Stimulated activated CD8-positive, alpha-beta memory T cell treated with anti-CD3 and anti-CD28 coated beads, Interleukin-4, amount 100 ng/mL, for 1 hour (primary cell): Measurements from ENCODE around the gene ELOVL6.
A peak's percentile ranks its signal among the peaks of the same experiment; 100 is the strongest.
"Not testable (repeated sequence)": the region's sequence is repeated elsewhere in the genome, so short reads cannot be mapped to it uniquely, and the experiment has no call there.

ENCODE experiments used
- DNase-seq, 2 donors: peaks; one replicate each; pipeline ENCODE4 v3.0.0-alpha.2; 2020; ENCODE audit warnings: low read depth in 2 of 2, low spot score in 1 of 2

Gene ELOVL6

DNA sequence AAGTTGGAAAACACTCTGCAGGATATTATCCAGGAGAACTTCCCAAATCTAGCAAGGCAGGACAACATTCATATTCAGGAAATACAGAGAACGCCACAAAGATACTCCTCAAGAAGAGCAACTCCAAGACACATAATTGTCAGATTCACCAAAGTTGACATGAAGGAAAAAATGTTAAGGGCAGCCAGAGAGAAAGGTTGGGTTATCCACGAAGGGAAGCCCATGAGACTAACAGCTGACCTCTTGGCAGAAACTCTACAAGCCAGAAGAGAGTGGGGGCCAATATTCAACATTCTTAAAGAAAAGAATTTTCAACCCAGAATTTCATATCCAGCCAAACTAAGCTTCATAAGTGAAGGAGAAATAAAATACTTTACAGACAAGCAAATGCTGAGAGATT, 120.3 kb downstream of the ELOVL6 start:
- DNase-seq: not testable (repeated sequence)

GRCh38 chr4:110076828-110077227, 121.6 kb downstream of the ELOVL6 start:
- not testable (repeated sequence) for DNase-seq

GRCh38 chr4:110075891-110076290, 122.5 kb downstream of the ELOVL6 start:
- no peak for DNase-seq

- no peak for DNase-seq
Measured at GRCh38 chr4:110075083-110075738, 123.2 kb downstream of the ELOVL6 start.

DNA sequence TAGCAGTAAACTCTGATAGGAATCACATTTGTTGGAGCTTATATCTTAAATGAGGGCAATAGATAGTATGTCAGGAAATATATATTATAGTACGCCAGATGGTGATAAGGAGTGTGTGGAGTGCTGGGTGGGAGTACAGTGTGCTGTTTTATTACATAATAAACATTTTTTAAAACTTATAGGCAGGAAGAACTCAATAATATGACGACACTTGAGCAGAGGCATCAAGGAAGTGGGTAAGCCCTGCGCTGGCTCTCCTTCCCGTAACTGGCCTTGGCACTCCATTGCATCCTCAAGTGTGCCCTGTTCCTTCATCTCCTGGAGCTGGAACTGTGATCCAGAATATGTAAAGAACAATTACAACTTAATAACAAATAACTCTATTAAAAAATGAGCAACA, 123.8 kb downstream of the ELOVL6 start:
- DNase-seq: no peak

GRCh38 chr4:110073053-110073845, 125.2 kb downstream of the ELOVL6 start:
- DNase-seq: no peak

DNA sequence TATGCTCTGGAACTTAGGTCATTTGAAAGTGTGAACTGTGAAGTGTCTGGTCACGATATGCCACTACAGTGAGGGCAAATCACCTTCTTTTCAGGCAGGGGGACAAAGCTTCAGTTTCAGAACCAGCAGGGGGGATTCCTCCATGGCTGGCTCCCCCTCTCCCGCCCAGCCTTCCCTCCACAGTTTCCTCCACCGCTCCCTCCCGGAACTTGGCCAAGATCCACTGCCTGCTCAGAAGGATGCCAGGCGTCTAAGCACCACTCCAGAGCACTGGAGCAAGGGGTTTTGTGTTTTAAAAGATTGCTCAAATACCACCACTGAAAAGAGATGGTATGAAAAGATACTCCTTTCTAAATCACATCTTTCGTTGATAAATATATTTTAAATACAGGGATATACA, 126.9 kb downstream of the ELOVL6 start:
- DNase-seq: no peak

GRCh38 chr4:110068248-110068647, 130.2 kb downstream of the ELOVL6 start:
- no peak for DNase-seq

DNA sequence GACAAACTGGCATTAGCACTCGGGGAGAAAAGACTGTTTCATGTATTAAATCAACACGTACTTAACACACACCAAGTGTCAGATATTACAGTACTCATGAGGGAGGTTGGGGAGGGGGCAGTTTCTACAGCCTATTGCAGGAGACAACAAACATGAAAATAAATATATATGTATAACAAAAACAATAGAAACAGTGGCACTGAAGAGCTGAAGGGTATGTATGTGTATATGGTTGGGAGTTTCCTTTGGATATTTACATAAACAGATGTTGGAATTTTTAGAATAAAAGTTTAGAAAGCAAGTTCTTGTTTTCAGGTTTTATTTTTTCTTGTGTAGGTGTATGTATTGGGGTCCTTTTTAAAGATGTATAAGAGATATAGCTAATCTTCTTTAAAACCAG, 133.5 kb downstream of the ELOVL6 start:
- no peak for DNase-seq

DNA sequence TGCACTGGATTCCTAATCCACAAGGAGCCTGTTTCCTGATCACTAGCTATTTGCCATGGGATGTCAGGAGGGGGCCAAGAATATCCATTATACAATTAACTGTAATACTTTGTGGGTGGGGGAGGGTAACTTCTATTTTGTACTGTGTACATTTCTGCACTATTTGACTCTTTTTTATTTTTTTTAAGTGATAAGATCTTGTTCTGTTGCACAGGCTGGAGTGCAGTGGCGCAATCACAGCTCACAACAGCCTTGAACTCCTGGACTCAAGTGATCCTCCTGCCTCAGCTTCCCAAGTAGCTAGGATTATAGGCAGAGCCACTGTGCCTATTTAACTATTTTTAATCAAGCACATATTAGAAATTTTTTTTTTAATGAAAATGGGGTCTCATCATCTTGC, 134.1 kb downstream of the ELOVL6 start:
- no peak for DNase-seq

- DNase-seq: no peak
Measured at GRCh38 chr4:110062166-110062565, 136.2 kb downstream of the ELOVL6 start.

GRCh38 chr4:110061076-110061475, 137.3 kb downstream of the ELOVL6 start:
- DNase-seq: no peak

DNA sequence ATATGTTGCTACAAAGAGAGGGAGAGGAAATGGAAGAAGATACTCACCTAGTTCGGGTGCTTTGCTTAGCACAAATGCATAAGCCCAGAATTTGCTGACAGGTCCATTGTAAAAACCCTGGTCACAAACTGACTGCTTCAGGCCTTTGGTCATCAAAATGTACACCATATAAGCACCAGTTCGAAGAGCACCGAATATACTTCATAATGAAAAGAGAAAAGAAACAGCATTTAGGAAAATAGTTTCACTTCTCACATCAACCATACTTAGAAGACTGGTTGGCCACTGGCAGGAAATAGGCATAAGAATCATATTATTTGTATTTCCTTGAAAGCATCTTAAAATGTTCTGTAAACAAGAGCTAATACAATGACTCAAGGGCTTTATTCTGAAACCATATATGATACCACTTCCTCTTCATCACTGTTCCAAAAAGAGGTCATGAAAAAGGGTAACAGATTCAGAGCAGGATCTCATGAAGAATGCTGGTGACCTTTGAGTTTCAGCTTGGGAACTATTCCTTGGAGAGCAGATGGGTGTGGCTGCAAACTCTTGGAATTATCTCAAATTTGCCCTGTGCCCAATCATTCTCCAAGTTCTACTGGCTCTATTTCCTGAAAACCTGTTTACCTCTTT, 138.7 kb downstream of the ELOVL6 start:
- no peak for DNase-seq

GRCh38 chr4:110058677-110059076, 139.7 kb downstream of the ELOVL6 start:
- DNase-seq: no peak

GRCh38 chr4:110055158-110055768, 143.2 kb downstream of the ELOVL6 start:
- no peak for DNase-seq

- DNase-seq: peak; percentile 2 to 9
Measured at GRCh38 chr4:110049951-110050925, 148.2 kb downstream of the ELOVL6 start.

DNA sequence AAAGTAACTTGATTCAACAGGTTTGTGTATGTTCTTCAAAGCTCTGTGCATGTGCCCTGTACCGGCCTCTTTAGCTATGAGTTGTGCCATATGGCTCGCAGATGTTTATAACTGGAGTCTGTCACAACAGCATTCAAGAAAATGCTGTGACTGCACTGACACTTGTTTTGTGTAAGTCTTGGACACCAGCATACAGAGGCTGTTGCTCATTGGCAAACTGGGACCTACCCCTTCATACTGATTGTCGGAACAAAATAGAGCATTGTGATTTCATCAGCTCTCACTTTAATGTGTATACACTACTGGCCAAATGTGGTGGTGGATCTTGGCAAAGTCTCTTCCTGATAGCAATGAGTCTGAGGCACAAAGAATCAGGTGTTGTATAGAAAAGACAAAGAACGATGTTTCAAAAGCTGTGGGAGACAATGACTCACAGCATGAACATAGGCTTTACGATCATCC, 151.8 kb downstream of the ELOVL6 start:
- no peak for DNase-seq

DNA sequence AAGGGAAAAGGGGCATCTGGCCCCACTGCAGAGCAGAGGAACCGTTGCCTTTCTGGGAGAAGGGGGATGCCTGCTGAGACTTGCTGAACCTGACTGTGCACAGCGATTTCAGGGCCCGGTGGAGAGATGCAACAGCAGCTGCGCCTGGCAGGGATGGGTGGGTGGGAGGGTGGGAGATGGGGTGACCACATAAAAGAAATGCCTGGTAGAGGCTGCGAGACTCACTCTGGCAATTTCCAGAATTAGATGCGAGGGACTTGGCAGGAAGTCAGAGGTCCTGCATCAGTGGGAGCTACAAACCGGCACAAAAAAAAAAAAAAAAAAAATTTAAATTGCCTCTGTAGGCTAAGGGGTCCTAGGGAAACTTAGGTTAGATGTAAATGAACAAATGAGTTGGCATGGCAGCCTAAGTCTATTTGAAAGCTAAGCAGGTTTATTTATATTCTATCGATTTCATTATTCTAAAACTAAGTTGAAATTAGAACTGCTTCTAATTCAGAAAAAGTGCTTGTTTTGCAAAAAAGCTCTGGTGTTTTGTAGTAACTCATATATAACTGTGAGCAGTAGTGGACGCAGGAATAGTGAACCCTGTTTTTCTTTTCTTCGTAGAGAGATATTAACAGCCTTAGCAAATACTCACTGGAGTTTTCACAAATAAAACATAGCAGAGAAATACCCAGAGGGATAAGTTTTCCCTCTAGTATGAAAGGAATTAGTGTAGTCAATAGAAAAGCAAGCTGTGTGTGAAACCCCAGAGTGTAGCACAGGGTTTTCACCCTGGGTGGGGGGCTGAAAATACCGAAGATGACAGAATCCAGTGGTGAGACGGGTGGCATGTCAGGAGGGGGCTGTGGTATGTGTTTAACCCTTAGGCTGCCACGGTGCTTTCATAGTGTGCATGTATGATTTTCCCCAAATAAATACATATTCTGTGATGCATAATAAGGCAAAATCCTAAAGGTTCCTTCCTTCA, 155.6 kb downstream of the ELOVL6 start:
- no peak for DNase-seq

GRCh38 chr4:110041735-110042134, 156.7 kb downstream of the ELOVL6 start:
- no peak for DNase-seq
